Peyer's patch (tissue), 4 donors: ENCODE results near the gene RAI14.

Experiments
- POLR2A ChIP-seq, 2 donors: fragments of 450-650 bp; IDR thresholded peaks; one replicate each; pipeline ENCODE4 v1.5.1; 2017; ENCODE audit warnings: antibody characterized with exemption in 2 of 2, mild to moderate bottlenecking in 2 of 2, moderate library complexity in 2 of 2
- TF ChIP-seq, protein P1 (sequence below), 6 experiments: fragments of 450-650 bp in 4 of 6; fragments of 200-600 bp in 2 of 6; sonication (generic) in 1 of 6; IDR thresholded peaks; one replicate each; pipeline ENCODE4 v1.5.1; 2017 to 2019; ENCODE audit warnings: antibody characterized with exemption in 6 of 6, mild to moderate bottlenecking in 3 of 6, moderate library complexity in 1 of 6

- TF ChIP-seq, protein P1, sequence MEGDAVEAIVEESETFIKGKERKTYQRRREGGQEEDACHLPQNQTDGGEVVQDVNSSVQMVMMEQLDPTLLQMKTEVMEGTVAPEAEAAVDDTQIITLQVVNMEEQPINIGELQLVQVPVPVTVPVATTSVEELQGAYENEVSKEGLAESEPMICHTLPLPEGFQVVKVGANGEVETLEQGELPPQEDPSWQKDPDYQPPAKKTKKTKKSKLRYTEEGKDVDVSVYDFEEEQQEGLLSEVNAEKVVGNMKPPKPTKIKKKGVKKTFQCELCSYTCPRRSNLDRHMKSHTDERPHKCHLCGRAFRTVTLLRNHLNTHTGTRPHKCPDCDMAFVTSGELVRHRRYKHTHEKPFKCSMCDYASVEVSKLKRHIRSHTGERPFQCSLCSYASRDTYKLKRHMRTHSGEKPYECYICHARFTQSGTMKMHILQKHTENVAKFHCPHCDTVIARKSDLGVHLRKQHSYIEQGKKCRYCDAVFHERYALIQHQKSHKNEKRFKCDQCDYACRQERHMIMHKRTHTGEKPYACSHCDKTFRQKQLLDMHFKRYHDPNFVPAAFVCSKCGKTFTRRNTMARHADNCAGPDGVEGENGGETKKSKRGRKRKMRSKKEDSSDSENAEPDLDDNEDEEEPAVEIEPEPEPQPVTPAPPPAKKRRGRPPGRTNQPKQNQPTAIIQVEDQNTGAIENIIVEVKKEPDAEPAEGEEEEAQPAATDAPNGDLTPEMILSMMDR (IDR thresholded peaks at IDR 0.05) = no peak
- TF ChIP-seq POLR2A (IDR thresholded peaks at IDR 0.05) = no peak
Measured at GRCh38 chr5:34868791-34869190, 212.7 kb downstream of the RAI14 start.
